Dermis lymphatic vessel endothelial cell (primary cell): ENCODE measurements around the gene ARGFX. TPM values are rescaled to one million over a fixed set of nuclear protein-coding genes. Genes with fewer than 3 reads are reported as not detected.

Experiments used
- total RNA-seq: library from RNA; depleted of rRNA; stranded (reverse); fragments of >200 nt; gene quantifications from 2 replicates; pipeline ENCODE4 v1.2.1, GENCODE V29; 2014

Gene ARGFX
- total RNA-seq: not detected in 2 replicates

DNA sequence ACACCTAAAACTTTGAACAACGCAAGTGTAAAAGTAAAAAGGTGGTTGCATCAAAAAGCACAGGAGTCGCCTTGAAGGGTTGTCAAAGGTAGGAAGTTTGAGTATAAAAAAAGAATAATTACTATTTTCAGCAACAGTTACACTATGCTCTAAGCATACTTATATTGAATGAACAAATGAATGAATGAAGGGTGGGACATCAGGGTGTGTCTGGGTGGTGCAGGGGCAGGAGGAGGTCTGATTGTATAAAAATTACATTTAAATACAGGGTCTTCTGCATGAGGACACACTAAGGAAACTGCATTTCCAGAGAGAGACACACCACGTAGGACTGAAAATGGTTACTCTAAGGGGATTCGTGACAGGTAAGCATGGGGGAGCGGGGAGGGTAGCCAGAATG lies at the start of gene ARGFX:
TSS of gene ARGFX (plus strand) at position 301 of the 400 bp plus-strand sequence. CDS start 2,765 bp downstream, outside the sequence.

DNA sequence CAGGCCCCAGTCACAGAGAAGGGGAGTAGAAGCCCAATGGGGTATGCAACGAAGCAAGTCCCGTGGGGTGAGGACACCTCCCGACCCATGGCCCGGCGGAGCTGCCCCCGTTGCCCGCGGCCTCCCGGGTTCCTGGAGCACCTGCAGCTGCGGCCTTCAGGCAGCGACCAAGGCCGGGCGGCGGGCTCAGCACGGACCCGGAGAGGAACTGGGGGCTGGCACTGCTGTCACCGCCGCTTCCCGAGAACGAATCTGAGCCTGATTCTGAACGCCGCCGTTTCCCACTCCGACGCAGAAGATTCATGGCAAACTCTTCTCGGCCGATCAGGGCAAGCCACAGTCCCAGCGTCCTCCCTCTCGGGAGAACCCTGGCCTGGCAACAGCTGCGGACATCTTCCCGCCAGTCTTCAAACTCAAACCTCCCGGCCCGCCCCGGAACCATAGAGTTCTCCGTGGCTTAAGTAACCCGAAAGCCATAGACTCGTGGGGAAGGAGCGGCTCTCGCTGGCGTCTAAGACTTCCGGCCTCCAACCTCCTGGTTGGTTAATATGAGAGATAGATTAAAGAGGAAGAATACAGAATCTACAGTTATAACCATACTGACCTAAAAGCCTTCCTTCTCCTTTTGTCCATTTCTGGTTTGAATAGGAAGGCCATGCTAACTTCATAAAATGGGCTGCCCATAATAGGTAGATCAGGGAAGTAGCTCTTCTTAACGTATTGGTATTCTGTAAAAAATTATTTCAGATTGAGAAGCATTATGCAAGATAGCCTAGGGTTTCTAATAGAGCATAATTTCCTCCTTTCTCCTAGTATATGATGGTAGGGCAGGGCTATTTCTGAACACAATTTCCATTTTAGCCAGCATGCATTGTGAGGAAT lies 21.9 kb upstream of the ARGFX start, which contains the start of gene POLQ:
TSS of gene POLQ (minus strand) at position 415 of the 882 bp plus-strand sequence. CDS start at position 304, 111 bp downstream.

GRCh38 chr3:121592856-121593702 lies 25.3 kb downstream of the ARGFX start, which contains the start of gene FBXO40:
FBXO40 (plus strand) TSS chr3:121593379; CDS start chr3:121620576, 27,197 bp downstream.

Other genes starting within 250 kb of the ARGFX start
- gene POLQ, start 22.0 kb upstream of the ARGFX start, total RNA-seq: 1.2 and 1.9 TPM in 2 replicates
- gene FBXO40, start 25.4 kb downstream of the ARGFX start, total RNA-seq: not detected in 2 replicates
- gene HCLS1, start 93.0 kb downstream of the ARGFX start, total RNA-seq: 17.7 and 20.2 TPM in 2 replicates
- 45.9 and 48.6 TPM in 2 replicates for gene GOLGB1, start 181.8 kb downstream of the ARGFX start, total RNA-seq